Ovary (tissue), 9 donors: Measurements from ENCODE around the gene ATP8B3. TPM values are rescaled to one million over a fixed set of nuclear protein-coding genes. Genes with fewer than 3 reads are reported as not detected.

Experiments
- DNase-seq, 5 donors: peaks; one replicate each; pipeline ENCODE4 v3.0.0-alpha.2; 2019 to 2020
- H3K27ac ChIP-seq, 2 donors: fragments of 200-600 bp; one replicate each; pipeline versions ENCODE4 v1.5.1 to v1.8.0; 2019 to 2022
- H3K27me3 ChIP-seq: fragments of 200-600 bp; one replicate; pipeline ENCODE4 v1.8.0; 2022
- H3K36me3 ChIP-seq: fragments of 200-600 bp; sonication (generic); one replicate; pipeline ENCODE4 v1.5.1; 2019
- H3K4me1 ChIP-seq: one replicate; pipeline ENCODE4 v1.8.1; 2013; ENCODE audit warnings: mild to moderate bottlenecking, moderate library complexity; ENCODE audit not compliant: insufficient read depth
- H3K4me3 ChIP-seq: fragments of 200-600 bp; sonication (generic); one replicate; pipeline ENCODE4 v1.5.1; 2017
- H3K9me3 ChIP-seq, 2 donors: fragments of 200-600 bp in 1 of 2; sonication (generic) in 1 of 2; one replicate each; pipeline versions ENCODE4 v1.5.1 to v1.8.1; 2013 to 2019; ENCODE audit warnings: mild to moderate bottlenecking in 1 of 2, moderate library complexity in 1 of 2
- CTCF ChIP-seq, 3 donors: fragments of 450-650 bp in 2 of 3; fragments of 200-600 bp in 1 of 3; IDR thresholded peaks; one replicate each; pipeline versions ENCODE4 v1.5.1 to v1.8.0; 2016 to 2022; ENCODE audit warnings: antibody characterized with exemption in 3 of 3, mild to moderate bottlenecking in 1 of 3
- EP300 ChIP-seq: sonication (generic); formaldehyde crosslinking; IDR thresholded peaks from one replicate; pipeline ENCODE4 v1.6.1; 2017; ENCODE audit warnings: antibody characterized with exemption
- POLR2A ChIP-seq: fragments of 450-650 bp; IDR thresholded peaks from one replicate; pipeline ENCODE4 v1.6.1; 2017; ENCODE audit warnings: antibody characterized with exemption, mild to moderate bottlenecking, moderate library complexity
- WGBS, 3 donors: extraction: QIAGEN DNeasy Blood & Tissue Kit in 1 of 3; methylation state at CpG; one replicate each; pipeline versions ENCODE4 v1.1.5 to v1.1.7; 2013 to 2017; 5-methylcytosine and 5-hydroxymethylcytosine counted together
- intact Hi-C, 4 donors: fragments of 100-400 bp; cut with DNase I; formaldehyde crosslinking; loops; one replicate each; pipeline versions ENCODE4 v1.11.0 to v1.15.1; 2022 to 2023
- polyA plus RNA-seq, 2 donors: library from polyadenylated mRNA; stranded (reverse); fragments of 200-250 nt in 1 of 2; fragments of 350-450 nt in 1 of 2; fragmentation: Illumina TruSeq in 1 of 2; extraction: RNeasy Lipid Tissue Mini Kit (QIAGEN cat#74804) in 1 of 2; gene quantifications; one replicate each; pipeline ENCODE4 v1.2.3, GENCODE V29; 2013 to 2014
- total RNA-seq, 7 donors: library from RNA; depleted of rRNA in 2 of 7; stranded (reverse); fragments of >200 nt in 2 of 7; fragmentation: NEBNext Ultra II Directional in 3 of 7; extraction: Animal tissue kit (Norgen Biotek cat#: 25700) in 3 of 7; gene quantifications; one replicate each; pipeline versions ENCODE4 v1.1.0 to v1.2.4, GENCODE V29; 2016 to 2023
- donor health status: DM: no; HTN: no; CAD: no; lungs with moderate emphysema.
- donor health status: DM: no; HTN: no; CAD: no.
- donor health status: Bipolar disorder and iron deficiency.
- donor health status: DM: yes; HTN: yes; CAD: no.
- donor health status: DM: no; HTN: no; CAD: no.
- donor health status: DM: yes; HTN: yes; CAD: no.

Gene ATP8B3
- total and polyA plus RNA-seq, 9 donors, result 0.72 to 3.2 (median 1.5) TPM

GRCh38 chr19:1748115-1748872 lies 63.8 kb downstream of the ATP8B3 start:
- peaks cover 2% of the 10 kb centered on the region for H3K4me1 ChIP-seq
- no peak overlapping the region for H3K27ac ChIP-seq
- no peaks in the 10 kb centered on the region for H3K36me3 ChIP-seq
- TF ChIP-seq POLR2A, result no peak
- TF ChIP-seq CTCF (IDR thresholded peaks at IDR 0.05), result no peak
- TF ChIP-seq EP300, result no peak
- WGBS, 3 donors, result 1% methylated on average over 54 to 61 of the region's 61 CpGs
- intact Hi-C loops, result no loop called here
- H3K27me3 ChIP-seq, result peaks cover 4% of the 10 kb centered on the region
- no peaks in the 10 kb centered on the region for H3K9me3 ChIP-seq
- DNase-seq, result no peak
- H3K4me3 ChIP-seq, result no peak overlapping the region

GRCh38 chr19:1747285-1748114 lies 64.6 kb downstream of the ATP8B3 start:
- Histone ChIP-seq H3K4me1 (peaks cover 2% of the 10 kb centered on the region), H3K4me3 (no peak overlapping the region), H3K9me3 (no peaks in the 10 kb centered on the region), H3K27me3 (peaks cover 4% of the 10 kb centered on the region), H3K36me3 (no peaks in the 10 kb centered on the region), H3K27ac (no peak overlapping the region)
- no peak for DNase-seq
- intact Hi-C loops, result no loop called here
- TF ChIP-seq POLR2A (no peak), EP300 (no peak), CTCF (IDR thresholded peaks at IDR 0.05) (no peak)
- WGBS, 3 donors, result 1 to 3% (median 2%) methylated on average over 16 to 22 of the region's 22 CpGs

- WGBS, 3 donors, result 2 to 3% (median 3%) methylated on average over 30 to 31 of the region's 31 CpGs
- H3K27me3 ChIP-seq, result peaks cover 4% of the 10 kb centered on the region
- H3K4me1 ChIP-seq, result peaks cover 2% of the 10 kb centered on the region
- TF ChIP-seq EP300 (no peak), POLR2A (no peak), CTCF (IDR thresholded peaks at IDR 0.05) (no peak)
- H3K4me3 ChIP-seq, result no peak overlapping the region
- no peak overlapping the region for H3K27ac ChIP-seq
- no peaks in the 10 kb centered on the region for H3K36me3 ChIP-seq
- intact Hi-C loops, result no loop called here
- DNase-seq, result no peak
- H3K9me3 ChIP-seq, result no peaks in the 10 kb centered on the region
Measured at GRCh38 chr19:1746401-1747284, 65.4 kb downstream of the ATP8B3 start.

GRCh38 chr19:1745589-1746031 lies 66.5 kb downstream of the ATP8B3 start:
- H3K27me3 ChIP-seq, result peaks cover 4% of the 10 kb centered on the region
- H3K4me1 ChIP-seq, result peaks cover 2% of the 10 kb centered on the region
- no peaks in the 10 kb centered on the region for H3K36me3 ChIP-seq
- no peak overlapping the region for H3K4me3 ChIP-seq
- no peak for DNase-seq
- no peak overlapping the region for H3K27ac ChIP-seq
- H3K9me3 ChIP-seq, result no peaks in the 10 kb centered on the region
- WGBS, 3 donors, result 0 to 1% (median 1%) methylated on average over 13 to 14 of the region's 14 CpGs
- TF ChIP-seq CTCF (IDR thresholded peaks at IDR 0.05) (no peak), POLR2A (no peak), EP300 (no peak)
- intact Hi-C loops, result no loop called here
